G401.6 (cell line): Measurements from ENCODE around the gene GSG1L.

Source experiments
- FAIRE-seq: peaks from 2 replicates; lab custom pipeline; 2012; peaks lifted over from hg19 to GRCh38; lab: Jason Lieb, UNC

Gene GSG1L

GRCh38 chr16:28063591-28064061 lies at the start of gene GSG1L:
Gene GSG1L (minus strand): TSS chr16:28063714. CDS start chr16:28063424, 290 bp downstream.
- no peak for FAIRE-seq

GRCh38 chr16:28112908-28113307 lies 49.4 kb upstream of the GSG1L start:
- no peak for FAIRE-seq

- no peak for FAIRE-seq
Measured at GRCh38 chr16:28110977-28111376, 47.5 kb upstream of the GSG1L start.

DNA sequence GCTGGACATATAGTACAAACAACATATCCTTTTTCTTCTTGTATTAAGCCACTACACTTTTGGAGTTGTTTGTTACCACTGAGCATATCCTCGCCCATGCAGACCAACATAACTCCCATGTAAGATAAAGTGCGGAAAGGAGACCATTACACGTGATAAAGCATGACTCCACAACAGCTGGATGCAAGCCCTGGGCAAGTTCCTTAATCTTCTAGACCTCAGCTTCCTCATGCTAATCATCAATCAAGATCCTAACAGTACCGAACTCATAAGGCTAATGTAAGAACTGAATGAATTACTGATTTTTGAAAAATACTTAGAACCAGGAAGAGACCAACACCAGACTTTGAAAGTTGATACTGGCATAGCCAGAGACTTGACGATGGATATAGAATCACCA lies 47.0 kb upstream of the GSG1L start:
- FAIRE-seq = no peak

- no peak for FAIRE-seq
Measured at GRCh38 chr16:28110074-28110473, 46.6 kb upstream of the GSG1L start.

- FAIRE-seq = no peak
Measured at GRCh38 chr16:28108590-28109247, 45.2 kb upstream of the GSG1L start.

DNA sequence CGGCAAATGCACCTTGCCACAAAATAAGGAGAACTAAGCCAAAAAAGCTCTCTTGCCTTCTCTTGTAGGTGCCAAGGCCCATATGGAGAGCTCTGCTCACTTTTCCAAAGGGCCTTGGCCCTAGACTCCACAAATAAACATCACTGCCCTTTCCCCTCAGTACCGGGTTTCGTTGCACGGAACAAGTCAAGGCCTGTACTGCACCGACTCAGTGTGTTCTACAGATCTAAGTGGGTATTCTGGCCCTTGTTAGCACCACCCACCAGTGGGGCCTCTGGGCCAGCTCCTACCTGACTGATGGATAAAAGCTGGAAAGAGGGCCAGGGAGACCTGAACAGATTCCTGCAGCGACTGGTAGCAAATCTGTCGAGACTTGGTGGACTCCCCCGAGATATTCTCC lies 43.7 kb upstream of the GSG1L start:
- no peak for FAIRE-seq

GRCh38 chr16:28106467-28107215 lies 43.1 kb upstream of the GSG1L start:
- FAIRE-seq = no peak

- no peak for FAIRE-seq
Measured at GRCh38 chr16:28105954-28106353, 42.4 kb upstream of the GSG1L start.

DNA sequence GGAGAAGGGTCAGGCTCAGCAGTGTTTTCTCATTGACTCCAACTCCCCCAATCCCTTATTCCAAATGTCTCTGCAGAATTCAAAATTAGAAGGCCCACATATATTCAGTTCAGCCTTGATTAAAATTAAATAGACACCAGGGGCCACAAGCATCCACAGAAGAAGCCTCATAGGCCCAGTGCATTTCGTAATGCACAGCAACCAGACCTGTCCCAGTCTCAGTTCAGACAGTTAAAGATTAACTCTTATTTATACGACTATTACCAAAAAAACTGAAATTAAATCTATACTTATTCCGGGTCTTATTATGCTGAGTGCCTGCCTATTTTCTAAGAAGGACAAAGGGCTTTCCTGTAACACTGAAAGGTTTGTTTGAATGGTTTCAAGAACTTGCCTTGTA lies 41.8 kb upstream of the GSG1L start:
- FAIRE-seq = no peak

GRCh38 chr16:28104404-28104803 lies 40.9 kb upstream of the GSG1L start:
- FAIRE-seq = no peak

DNA sequence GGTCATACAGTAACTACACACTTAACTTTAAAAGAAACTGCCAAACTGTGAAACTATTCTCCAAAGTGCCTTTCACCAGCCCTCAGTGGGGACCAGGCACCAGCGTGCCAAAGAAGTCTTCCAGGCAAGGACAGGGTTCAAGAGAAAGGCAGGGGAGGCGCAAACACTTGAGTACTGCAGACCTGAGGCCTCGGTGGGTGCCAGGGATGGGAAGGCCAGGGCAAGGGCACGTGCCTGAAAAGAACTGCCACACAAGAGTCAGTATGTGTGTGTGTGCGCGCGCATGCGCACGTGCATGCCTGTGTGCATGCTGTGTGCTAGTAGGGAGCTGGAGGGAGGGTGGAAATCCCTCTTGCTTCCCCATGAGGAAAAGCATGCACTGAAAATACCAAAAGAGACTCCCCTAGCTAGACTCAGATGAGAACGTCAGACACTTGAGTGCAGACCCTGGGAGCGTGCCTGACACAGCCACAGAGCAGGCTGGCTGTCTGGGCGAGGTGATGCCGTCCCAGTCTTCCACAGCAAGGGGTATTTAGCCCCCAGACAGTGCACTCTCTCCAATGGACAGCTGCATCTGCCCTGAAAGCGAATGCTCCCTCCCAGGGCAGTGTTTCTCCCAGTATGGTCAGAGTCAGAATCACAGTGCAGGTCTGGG lies 40.1 kb upstream of the GSG1L start:
- no peak for FAIRE-seq

GRCh38 chr16:28101533-28101890 lies 38.0 kb upstream of the GSG1L start:
- FAIRE-seq = no peak

DNA sequence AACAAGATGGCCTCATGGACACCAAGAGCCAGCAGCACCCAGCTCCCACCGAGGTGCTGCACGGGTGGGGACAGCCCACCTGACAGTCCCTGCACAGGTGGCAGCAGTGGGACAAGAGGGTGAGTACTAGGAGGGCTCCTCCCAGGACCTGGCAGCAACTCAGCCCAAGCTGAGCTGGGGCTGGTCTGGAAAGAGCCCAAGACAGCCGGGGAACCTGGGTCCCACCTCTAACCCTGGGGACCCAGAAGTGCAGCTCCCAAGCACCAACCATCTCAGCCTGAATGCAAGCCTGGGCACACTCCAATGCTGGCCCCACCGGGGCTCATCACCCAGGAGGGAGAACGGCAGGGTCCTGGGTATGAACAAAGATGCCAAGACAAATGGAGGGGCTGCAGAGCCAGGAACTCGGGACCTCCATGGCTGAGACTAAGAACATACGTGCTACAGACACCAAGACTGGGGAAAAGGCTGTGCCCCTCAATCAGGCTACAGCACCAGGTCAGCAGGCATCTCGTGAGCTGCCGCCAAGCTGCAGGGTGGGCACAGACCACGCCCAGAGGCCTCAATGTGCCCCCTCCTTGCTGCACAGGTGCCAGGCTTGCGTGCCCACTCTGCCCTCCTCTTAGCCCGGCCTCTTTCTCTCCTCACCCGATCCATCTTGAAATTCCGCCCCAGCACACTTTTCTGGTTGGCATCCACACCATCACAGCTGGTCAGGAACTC lies 37.5 kb upstream of the GSG1L start:
- no peak for FAIRE-seq

DNA sequence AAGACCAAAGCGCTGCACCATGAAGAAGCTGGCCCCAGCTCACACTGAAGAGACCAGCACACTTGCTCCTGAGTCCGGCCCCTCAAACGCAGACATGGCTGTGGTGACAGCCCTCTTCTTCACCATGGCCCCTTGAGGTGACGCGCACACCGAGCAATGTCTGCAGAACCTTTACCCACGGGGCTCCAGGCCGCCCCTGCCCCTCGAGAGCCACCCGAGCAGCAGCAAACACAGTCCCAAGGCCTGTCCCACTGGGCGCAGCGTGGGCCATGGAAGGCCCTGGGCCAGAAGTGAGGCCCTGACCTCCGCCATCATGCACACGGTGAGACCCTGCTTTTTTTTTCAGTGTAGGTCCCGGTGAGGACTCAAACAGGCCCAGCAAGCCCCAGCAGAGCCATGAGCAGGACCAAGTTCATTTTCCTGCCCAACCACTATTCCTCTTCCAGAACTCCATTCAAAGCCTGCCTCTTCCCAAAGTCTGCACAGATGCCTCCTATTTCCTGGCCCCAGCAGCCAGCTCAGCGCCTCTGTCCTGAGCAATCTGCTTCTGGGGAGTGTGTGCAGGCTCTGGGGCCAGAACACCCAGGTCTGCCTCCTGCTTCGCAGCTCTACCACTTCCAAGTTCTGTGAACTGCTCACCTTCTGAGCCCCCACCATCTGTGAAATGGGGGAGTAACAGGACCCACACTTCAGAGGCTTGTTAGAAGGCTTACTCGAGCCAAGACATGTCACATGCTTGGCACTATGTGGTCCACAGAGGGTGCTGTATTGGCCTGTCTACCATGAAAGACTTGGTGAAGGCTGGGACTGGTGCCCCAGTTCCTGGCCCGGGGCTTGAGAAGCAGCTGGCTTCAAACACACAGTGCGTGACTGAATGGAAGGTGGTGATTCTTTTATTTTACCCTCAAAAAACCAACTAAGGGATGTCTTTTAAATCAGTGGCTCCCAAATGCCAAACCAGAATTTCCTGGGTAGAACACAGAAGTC lies 35.7 kb upstream of the GSG1L start:
- FAIRE-seq = no peak

GRCh38 chr16:28098171-28098958 lies 34.9 kb upstream of the GSG1L start:
- FAIRE-seq = no peak

GRCh38 chr16:28096983-28097899 lies 33.7 kb upstream of the GSG1L start:
- no peak for FAIRE-seq

GRCh38 chr16:28093385-28093725 lies 29.8 kb upstream of the GSG1L start:
- no peak for FAIRE-seq

GRCh38 chr16:28092721-28093384 lies 29.3 kb upstream of the GSG1L start:
- no peak for FAIRE-seq
